SIG-M5 (cell line): ENCODE measurements around the gene MRTFA.

Source experiments
- DNase-seq: peaks from one replicate; lab custom pipeline; 2025; lab: John Stamatoyannopoulos, UW

Gene MRTFA

DNA sequence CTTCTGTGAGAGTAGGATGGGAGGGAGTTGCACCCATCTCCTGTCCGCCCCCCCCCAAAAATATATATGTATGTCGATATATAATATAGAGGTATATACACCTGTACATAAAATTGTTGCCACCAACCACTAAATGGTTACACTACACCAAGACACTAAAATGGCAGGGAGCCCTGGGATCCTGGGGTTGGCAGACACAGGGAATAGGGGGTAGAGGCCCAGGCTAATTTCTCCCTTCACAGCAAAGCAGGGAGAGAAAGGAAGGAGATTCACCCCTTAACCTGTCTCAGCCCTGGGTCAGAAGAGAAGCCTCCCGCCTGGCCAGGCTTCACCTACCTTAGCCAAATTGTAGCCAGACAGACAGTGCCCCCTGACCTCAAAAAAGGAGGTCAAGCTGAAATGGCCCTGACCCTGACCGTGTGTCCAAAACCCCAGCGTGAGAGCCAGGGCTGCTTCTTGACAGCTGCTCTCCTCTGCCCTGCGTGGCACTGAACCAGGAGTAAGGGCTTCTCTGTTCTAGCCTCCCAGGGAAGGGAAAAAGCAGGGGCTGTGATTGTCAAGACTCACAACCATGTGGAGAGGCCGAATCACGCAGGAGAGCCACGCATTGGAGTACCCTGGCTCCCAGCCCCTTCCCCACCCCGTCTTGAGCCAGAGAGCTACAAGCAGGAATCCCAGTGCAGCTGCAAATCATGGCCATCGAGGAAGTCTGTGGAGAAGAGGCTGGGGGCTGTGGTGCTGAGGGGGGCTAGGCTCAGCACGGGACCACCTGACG lies 225.6 kb downstream of the MRTFA start:
- no peak for DNase-seq

- DNase-seq, result no peak
These were observed 226.2 kb downstream of the MRTFA start for GRCh38 chr22:40410272-40410671.

DNA sequence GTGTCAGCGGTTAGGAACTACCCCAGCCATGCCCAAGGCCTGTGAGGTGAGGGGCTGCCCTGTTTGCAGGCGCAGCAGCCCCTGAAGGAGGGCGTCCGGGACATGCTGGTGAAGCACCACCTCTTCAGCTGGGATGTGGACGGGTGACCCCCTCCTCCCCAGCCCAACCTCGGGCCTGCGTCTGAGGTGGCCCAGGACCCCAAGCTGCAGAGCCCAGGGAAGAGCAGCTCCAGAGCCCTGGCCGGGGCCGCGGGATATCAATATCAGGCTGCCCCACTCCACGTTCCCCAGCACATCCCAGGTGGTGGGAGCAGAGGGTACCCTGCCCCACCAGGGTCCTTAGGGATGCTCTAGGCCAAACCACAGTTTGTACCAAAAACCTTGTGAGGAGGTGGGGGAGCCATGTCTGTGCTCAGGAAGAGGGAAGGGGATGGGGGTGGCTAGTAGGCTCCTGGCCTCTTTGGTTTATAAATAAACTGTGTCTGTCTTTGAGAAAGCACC lies 226.9 kb downstream of the MRTFA start:
- DNase-seq, result no peak

- no peak for DNase-seq
These were observed 227.6 kb downstream of the MRTFA start for GRCh38 chr22:40408718-40409612.

DNA sequence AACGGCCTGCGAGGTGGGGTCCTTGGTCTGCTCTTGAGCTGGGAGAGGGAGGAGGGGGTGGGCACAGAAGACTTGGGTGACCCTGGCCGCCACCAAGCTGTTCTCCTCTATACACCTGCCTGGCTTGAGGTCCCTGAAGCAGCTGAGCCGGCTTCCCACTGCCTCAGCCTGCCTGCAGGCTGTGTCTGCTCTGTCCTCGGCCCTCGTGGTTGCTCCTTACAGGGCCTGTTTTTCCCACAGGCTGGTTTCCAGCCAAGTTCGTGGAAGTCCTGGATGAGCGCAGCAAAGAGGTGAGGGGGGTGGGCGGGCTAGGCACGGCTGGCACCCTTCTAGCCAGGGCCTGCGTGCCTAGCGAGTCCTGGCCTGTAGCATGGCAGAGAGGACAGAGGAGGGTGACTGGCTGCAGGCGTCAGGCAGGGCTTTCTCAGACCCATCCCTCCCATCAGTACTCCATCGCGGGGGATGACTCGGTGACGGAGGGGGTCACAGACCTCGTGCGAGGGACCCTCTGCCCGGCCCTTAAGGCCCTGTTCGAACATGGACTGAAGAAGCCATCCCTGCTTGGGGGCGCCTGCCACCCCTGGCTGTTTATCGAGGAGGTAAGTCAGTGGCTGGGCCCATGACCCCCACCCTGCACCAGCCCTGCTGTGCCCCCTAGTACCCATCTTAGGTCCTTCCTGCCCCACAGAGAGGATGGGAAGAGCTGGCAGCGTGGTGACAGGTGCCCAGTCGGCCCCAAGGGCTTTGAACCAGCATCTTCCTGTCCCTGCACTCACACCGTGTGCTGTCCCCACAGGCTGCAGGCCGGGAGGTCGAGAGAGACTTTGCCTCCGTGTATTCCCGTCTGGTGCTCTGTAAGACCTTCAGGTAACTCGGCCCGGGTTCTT lies 228.4 kb downstream of the MRTFA start:
- no peak for DNase-seq

DNA sequence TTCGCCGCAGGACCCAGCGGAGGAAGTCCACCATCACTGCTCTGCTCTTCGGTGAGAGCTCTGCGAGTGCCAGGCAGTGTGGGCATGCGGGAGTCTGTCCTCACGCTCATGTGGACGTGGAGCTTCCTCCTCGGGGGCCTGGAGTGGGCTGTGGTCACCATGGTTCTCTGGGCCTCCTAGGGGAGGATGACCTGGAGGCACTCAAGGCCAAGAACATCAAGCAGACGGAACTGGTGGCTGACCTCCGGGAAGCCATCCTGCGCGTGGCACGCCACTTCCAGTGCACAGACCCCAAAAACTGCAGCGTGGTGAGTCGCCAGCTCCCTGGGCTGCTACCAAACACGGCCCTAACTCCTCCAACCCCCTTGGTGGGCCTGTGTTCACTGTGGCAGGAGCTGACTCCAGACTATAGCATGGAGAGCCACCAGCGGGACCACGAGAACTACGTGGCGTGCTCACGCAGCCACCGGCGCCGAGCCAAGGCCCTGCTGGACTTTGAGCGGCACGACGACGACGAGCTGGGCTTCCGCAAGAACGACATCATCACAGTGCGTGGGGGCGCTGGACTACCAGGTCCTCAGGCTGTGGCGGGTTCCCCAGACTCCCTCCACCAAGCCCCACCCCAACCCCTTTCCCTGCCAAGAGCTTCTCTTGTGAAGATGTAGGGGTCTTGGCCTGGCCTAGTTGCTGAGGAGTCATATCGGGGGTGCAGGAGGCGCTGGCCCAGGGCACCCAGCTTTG lies 229.3 kb downstream of the MRTFA start:
- no peak for DNase-seq

DNA sequence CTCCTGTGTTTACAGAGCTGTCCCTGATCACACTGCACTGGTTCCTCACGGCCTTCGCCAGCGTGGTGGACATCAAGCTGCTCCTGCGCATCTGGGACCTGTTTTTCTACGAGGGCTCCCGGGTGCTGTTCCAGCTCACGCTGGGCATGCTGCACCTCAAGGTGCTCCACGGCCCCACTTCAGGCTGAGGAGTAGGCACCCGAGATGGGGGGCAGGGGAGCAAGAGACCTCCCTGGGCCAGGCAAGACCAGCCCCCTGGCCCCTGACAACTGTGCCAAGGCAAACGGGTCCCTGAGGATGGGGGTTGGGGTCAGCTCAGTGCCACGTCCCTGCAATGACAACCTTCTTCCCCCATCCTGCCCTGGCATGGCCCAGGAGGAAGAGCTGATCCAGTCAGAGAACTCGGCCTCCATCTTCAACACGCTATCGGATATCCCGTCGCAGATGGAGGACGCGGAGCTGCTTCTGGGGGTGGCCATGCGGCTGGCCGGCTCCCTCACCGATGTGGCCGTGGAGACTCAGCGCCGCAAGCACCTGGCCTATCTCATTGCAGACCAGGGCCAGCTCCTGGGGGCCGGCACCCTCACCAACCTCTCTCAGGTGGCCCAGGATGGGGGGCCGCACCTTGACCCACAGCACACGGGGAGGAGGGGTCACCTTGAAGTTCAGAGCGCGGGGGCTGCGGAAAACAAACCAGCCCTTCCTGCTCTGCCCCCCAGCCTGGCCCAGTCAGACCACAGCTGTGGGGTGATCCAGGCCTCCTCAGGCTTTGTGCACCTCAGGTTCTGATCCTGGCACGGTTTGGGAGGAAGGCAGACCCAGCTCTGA lies 230.2 kb downstream of the MRTFA start:
- DNase-seq, result no peak

GRCh38 chr22:40405178-40406062 lies 231.1 kb downstream of the MRTFA start:
- no peak for DNase-seq

GRCh38 chr22:40404251-40405177 lies 232.0 kb downstream of the MRTFA start:
- no peak for DNase-seq

- DNase-seq, result no peak
These were observed 232.9 kb downstream of the MRTFA start for GRCh38 chr22:40403651-40404050.

GRCh38 chr22:40403141-40403540 lies 233.4 kb downstream of the MRTFA start:
- DNase-seq, result no peak

GRCh38 chr22:40401981-40402406 lies 234.5 kb downstream of the MRTFA start:
- DNase-seq, result no peak

GRCh38 chr22:40401532-40401931 lies 235.0 kb downstream of the MRTFA start:
- DNase-seq, result no peak

DNA sequence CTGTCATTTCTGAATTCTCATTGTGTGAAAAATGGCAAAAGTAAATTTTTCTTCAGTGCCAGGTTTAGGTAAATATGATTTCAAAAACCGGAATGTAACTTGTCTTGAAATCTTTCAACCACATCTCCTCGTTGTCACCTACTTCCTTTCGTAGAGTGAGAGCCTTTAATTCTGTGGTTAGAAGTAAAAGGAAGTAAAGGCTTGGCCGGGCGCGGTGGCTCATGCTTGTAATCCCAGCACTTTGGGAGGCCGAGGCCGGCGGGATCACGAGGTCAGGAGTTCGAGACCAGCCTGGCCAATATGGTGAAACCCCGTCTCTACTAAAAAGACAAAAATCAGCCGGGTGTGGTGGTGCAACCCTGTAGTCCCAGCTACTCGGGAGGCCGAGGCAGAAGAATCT lies 236.4 kb downstream of the MRTFA start:
- DNase-seq, result peak; percentile 63

- no peak for DNase-seq
These were observed 236.9 kb downstream of the MRTFA start for GRCh38 chr22:40399621-40400020.

DNA sequence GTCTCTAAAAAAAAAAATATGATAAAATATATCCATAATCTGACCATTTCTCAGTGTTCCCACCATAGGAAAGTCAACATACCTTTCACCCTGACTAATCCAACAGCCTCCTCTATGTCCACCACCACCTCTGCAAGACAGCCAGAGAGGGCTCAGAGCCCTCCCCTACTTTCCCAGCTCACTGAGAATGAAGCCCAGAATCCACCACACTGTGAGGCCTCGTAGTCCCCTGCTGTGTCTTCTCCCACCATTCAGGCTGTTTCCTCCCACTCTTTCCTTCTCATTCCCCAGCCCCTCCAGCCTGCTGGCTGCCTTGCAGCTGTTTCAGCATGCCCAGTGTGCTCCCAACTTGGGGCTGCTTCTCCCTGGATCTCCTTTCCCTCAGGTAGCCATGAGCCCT lies 239.1 kb downstream of the MRTFA start:
- no peak for DNase-seq

DNA sequence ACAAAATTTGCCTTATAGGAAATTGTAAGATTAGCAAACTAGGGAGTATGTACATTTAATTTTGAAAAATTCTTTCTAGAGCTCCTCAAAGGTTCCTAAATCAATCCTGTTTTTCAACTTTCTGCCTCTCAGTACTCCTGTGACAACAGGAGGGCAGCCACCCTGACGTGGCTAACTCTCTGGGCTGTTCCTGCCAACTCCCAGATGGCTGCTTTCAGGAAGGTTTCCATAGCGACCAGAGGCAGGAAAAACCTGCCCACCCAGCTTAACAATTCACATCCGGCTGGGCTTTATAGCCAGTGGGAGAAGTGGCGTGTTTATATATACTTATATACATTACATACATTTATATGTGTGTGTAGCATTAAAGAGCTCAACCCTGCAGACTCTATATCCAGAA lies 239.6 kb downstream of the MRTFA start:
- DNase-seq, result no peak

GRCh38 chr22:40395607-40396006 lies 240.9 kb downstream of the MRTFA start:
- no peak for DNase-seq
